ENCODE measurements around the gene SCAMP5. TPM values are rescaled to one million over a fixed set of nuclear protein-coding genes. Genes with fewer than 3 reads are reported as not detected.

Gene SCAMP5
- 10.7 and 13.6 TPM in 2 replicates for total RNA-seq (2022)
- Bru-seq, nascent RNA: percentile 46 among the genes with signal in this experiment
- percentile 45 among the genes with signal in this experiment for BruChase-seq, experiment 1, labeled RNA remaining after a 6-hour chase
- percentile 42 among the genes with signal in this experiment for BruChase-seq, experiment 2, labeled RNA remaining after a 2-hour chase
- long read RNA-seq, partial matches to known transcripts: 0 of 5 reads
- long read RNA-seq, other reads (novel, unspliced or antisense): 5 of 5 reads

GRCh38 chr15:74995182-74995778 lies at the start of gene SCAMP5:
Gene SCAMP5 (plus strand): TSS chr15:74995563. CDS start chr15:75011840, 16,277 bp downstream.
- BruUV-seq (replicated peaks): no TSS peak
- Mint-ChIP-seq H3K27ac (ENCODE audit: unreplicated experiment) (no peak within 1 kb of the TSS), H3K4me3 (ENCODE audit: low read depth, unreplicated experiment) (peak within 1 kb of the TSS; percentile 57), H3K4me1 (ENCODE audit: low read depth, unreplicated experiment) (peaks cover 18% of the 10 kb centered on the region), H3K9me3 (ENCODE audit: low read depth, unreplicated experiment) (peaks cover 3% of the 10 kb centered on the region), H3K27me3 (ENCODE audit: unreplicated experiment) (peaks cover 83% of the 10 kb centered on the region), H3K36me3 (ENCODE audit: insufficient read depth, unreplicated experiment) (peaks cover 8% of the 10 kb centered on the region)
- intact Hi-C loops (cut with micrococcal nuclease; ENCODE audit: unreplicated experiment): no loop called here
- CTCF ChIA-PET: interaction anchor here (1.0 to 1.9 kb wide), 6 partner anchors 17 to 94 kb away, joined by 3 to 6 read pairs (median 4); no protein-coding TSS in a partner anchor
- TF ChIP-seq CTCF (IDR thresholded peaks at IDR 0.05; ENCODE audit: unreplicated experiment): no peak
- peak; percentile 99 for DNase-seq

- no TSS peak for BruUV-seq (replicated peaks)
- intact Hi-C loops (cut with micrococcal nuclease; ENCODE audit: unreplicated experiment): loop anchor here (1.0 to 2.0 kb wide), 2 partner anchors 179 to 315 kb away; no protein-coding TSS in a partner anchor
- Mint-ChIP-seq H3K9me3 (ENCODE audit: low read depth, unreplicated experiment) (no peaks in the 10 kb centered on the region), H3K27ac (ENCODE audit: unreplicated experiment) (no peak overlapping the region), H3K36me3 (ENCODE audit: insufficient read depth, unreplicated experiment) (peaks cover 8% of the 10 kb centered on the region), H3K27me3 (ENCODE audit: unreplicated experiment) (no peaks in the 10 kb centered on the region), H3K4me1 (ENCODE audit: low read depth, unreplicated experiment) (peaks cover 17% of the 10 kb centered on the region), H3K4me3 (ENCODE audit: low read depth, unreplicated experiment) (no peak overlapping the region)
- peak; percentile 87 for DNase-seq
- TF ChIP-seq CTCF (IDR thresholded peaks at IDR 0.05; ENCODE audit: unreplicated experiment): peak; percentile 96
- CTCF ChIA-PET: interaction anchor here (0.5 to 2.4 kb wide), 12 partner anchors 11 to 225 kb away, joined by 3 to 41 read pairs (median 4); partner anchors contain the start of genes COX5A, CYP1A1, FAM219B and SCAMP5
These were observed 45.1 kb upstream of the SCAMP5 start for GRCh38 chr15:74950078-74950908.

- CTCF ChIA-PET: interaction anchor here (0.5 to 2.4 kb wide), 14 partner anchors 10 to 226 kb away, joined by 3 to 41 read pairs (median 4); partner anchors contain the start of genes COX5A, CYP1A1, FAM219B and SCAMP5
- Mint-ChIP-seq H3K9me3 (ENCODE audit: low read depth, unreplicated experiment) (no peaks in the 10 kb centered on the region), H3K27ac (ENCODE audit: unreplicated experiment) (no peak overlapping the region), H3K4me3 (ENCODE audit: low read depth, unreplicated experiment) (no peak overlapping the region), H3K4me1 (ENCODE audit: low read depth, unreplicated experiment) (peaks cover 23% of the 10 kb centered on the region), H3K36me3 (ENCODE audit: insufficient read depth, unreplicated experiment) (peaks cover 15% of the 10 kb centered on the region), H3K27me3 (ENCODE audit: unreplicated experiment) (no peaks in the 10 kb centered on the region)
- DNase-seq: no peak
- TF ChIP-seq CTCF (IDR thresholded peaks at IDR 0.05; ENCODE audit: unreplicated experiment): no peak
- intact Hi-C loops (cut with micrococcal nuclease; ENCODE audit: unreplicated experiment): loop anchor here (2.0 kb wide), 1 partner anchor 316 kb away; no protein-coding TSS in a partner anchor
- BruUV-seq (replicated peaks): no TSS peak
These were observed 44.4 kb upstream of the SCAMP5 start for GRCh38 chr15:74951006-74951405.

GRCh38 chr15:74954515-74954914 lies 40.8 kb upstream of the SCAMP5 start:
- intact Hi-C loops (cut with micrococcal nuclease; ENCODE audit: unreplicated experiment): no loop called here
- CTCF ChIA-PET: interaction anchor here (0.8 to 1.1 kb wide), 3 partner anchors 20 to 89 kb away, joined by 3 to 4 read pairs (median 3); no protein-coding TSS in a partner anchor
- H3K27ac Mint-ChIP-seq (ENCODE audit: unreplicated experiment): no peak overlapping the region
- peaks cover 37% of the 10 kb centered on the region for H3K4me1 Mint-ChIP-seq (ENCODE audit: low read depth, unreplicated experiment)
- H3K4me3 Mint-ChIP-seq (ENCODE audit: low read depth, unreplicated experiment): peak overlapping the region; percentile 71
- no peaks in the 10 kb centered on the region for H3K9me3 Mint-ChIP-seq (ENCODE audit: low read depth, unreplicated experiment)
- peaks cover 41% of the 10 kb centered on the region for H3K36me3 Mint-ChIP-seq (ENCODE audit: insufficient read depth, unreplicated experiment)
- no TSS peak for BruUV-seq (replicated peaks)
- H3K27me3 Mint-ChIP-seq (ENCODE audit: unreplicated experiment): peaks cover 20% of the 10 kb centered on the region
- no peak for DNase-seq
- no peak for TF ChIP-seq CTCF (IDR thresholded peaks at IDR 0.05; ENCODE audit: unreplicated experiment)
